T-helper 2 cell (primary cell): Measurements from ENCODE around the gene RIPOR3.
"Not testable (repeated sequence)": the region's sequence is repeated elsewhere in the genome, so short reads cannot be mapped to it uniquely, and the experiment has no call there.

Source experiments
- DNase-seq, 5 experiments: peaks; one replicate each; pipeline versions ENCODE4 v3.0.0 to v3.0.0-alpha.2; 2012 to 2022

Gene RIPOR3

DNA sequence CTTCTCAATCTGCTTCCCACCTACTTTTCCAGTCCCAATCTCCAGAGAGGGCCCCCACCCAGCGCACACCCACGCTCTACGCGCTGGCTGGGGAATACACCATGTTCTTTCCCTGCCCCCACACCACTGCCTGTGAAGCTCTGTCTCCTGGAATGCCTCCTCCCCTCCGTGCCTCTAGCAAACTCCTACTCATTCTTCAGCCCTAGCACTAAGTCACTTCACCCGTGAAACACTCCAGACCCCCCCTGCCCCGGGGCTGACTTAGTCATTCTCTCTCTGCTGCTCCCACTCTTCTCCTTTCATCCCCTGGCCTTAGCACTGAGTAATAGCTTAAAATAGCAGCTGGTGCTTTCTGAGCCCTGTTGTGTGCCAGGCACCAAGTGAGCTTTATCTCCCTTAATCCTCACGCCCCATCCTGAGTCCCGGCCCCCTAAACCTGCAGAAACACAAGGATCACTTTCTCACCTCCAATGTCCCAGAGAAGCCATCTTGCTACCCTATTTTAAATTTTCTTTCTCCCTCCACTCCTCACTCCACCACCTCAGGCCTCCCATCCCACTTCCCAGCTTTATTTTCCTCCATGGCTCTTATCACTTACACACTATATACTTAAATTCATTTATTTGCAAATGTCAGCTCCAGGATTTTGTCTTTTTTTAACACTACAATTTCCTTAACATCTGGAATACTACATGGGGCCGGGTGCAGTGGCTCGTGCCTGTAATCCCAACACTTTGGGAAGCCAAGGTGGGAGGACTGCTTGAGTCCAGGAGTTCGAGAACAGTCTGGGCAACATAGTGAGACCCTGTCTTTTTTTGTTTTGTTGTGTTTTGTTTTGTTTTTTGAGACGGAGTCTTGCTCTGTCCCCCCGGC, 33.7 kb upstream of the RIPOR3 start:
- DNase-seq = peak in 1 of 5 experiments; percentile 77

DNA sequence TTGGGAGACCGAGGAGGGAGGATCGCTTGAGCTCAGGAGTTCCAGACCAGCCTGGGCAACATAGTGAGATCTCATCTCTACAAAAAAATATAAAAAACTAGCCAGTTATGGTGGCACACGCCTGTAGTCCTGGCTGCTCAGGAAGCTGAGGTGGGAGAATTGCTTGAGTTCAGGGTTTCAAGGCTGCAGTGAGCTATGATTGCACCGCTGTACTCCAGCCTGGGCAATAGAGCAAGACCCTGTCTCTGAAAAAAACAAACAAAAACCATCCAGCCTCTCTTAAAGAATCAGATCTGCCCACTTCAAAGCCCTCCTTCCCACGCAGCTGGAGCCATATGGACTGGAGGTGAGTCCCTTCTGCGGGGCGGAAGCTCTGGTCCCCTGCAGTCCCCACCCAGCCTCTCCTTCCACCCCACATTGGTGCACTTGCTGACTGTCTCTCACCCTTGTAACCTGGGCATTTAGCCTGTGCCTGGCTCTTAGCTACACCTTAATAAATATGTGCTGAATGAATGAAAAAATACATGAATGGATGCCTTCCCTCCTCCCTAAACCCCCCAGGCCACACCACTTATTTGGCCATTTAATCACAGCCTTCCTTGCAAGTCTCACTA, 32.9 kb upstream of the RIPOR3 start:
- DNase-seq = no peak

GRCh38 chr20:50723672-50724071, 32.3 kb upstream of the RIPOR3 start:
- DNase-seq = no peak

- no peak for DNase-seq
These were observed 31.2 kb upstream of the RIPOR3 start for GRCh38 chr20:50722424-50723155.

- DNase-seq = no peak
These were observed 30.5 kb upstream of the RIPOR3 start for GRCh38 chr20:50721881-50722281.

GRCh38 chr20:50720582-50720981, 29.2 kb upstream of the RIPOR3 start:
- DNase-seq = no peak

DNA sequence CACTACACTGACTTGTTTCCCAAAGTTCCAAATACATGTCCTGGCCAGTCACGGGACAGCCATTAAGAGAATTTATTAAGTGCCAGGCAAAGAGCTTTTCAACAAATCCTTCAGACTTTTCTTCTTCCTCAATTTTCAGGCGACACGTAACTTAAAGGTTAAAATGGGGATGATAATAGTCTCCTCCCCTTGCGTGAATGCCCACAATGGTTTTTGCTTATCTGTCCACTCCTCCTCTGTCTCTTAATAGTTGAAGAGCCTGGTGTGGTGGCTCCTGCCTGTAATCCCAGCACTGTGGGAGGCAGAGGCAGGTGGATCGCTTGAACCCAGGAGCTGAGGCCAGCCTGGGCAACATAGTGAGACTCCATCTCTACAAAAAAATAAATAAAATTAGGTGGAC, 28.7 kb upstream of the RIPOR3 start:
- DNase-seq = no peak

GRCh38 chr20:50719328-50719727, 28.0 kb upstream of the RIPOR3 start:
- DNase-seq = no peak

GRCh38 chr20:50717974-50718761, 26.8 kb upstream of the RIPOR3 start:
- no peak for DNase-seq

DNA sequence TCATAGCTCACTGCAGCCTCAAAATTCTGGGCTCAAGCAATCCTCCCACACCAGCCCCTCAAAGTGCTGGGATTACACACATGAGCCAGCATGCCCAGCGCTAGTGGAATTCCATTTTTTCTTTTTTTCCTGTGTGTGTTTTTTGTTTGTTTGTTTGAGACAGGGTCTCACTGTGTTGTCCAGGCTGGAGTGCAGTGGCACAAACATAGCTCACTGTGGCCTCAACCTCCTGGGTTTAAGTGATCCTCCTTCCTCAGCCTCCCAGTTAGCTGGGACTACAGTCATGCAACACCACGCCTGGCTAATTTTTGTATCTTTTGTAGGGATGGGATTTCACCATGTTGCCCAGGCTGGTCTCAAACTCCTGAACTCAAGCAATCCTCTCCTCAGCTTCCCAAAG, 26.0 kb upstream of the RIPOR3 start:
- DNase-seq = no peak

- DNase-seq = no peak
These were observed 25.2 kb upstream of the RIPOR3 start for GRCh38 chr20:50716518-50716917.

DNA sequence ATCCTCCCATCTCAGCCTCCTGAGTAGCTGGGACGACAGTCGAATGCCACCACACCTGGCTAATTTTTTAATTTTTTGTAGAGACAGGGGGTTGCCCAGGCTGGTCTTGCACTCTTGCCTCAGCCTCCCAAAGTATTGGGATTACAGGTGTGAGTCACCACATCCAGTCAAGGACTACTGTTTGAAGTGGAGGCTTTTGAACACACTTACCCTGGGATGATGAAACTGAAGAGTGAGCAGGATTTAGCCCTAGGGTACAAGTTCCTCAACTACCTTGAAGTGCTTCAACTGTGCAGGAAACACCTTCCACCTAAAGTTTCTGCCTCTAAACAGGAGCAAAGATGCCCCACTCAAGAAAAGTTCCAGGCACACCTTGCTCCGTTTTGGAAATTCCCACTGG, 24.4 kb upstream of the RIPOR3 start:
- no peak for DNase-seq

DNA sequence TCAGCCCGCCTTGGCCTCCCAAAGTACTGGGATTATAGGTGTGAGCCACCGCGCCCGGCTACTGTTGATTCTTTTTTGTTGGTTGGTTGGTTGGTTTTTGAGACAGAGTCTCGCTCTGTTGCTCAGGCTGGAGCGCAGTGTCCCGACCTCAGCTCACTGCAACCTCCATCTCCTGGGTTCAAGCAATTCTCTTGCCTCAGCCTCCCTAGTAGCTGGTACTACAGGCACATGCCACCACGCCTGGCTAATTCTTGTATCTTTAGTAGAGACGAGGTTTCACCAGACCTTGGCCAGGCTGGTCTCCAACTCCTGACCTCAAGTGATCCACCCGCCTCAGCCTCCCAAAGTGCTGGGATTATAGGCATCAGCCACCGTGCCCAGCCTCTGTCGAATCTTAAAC, 23.1 kb upstream of the RIPOR3 start:
- not testable (repeated sequence) for DNase-seq

- DNase-seq = no peak
These were observed 22.3 kb upstream of the RIPOR3 start for GRCh38 chr20:50713657-50714101.

GRCh38 chr20:50712771-50713656, 21.7 kb upstream of the RIPOR3 start:
- DNase-seq = no peak

DNA sequence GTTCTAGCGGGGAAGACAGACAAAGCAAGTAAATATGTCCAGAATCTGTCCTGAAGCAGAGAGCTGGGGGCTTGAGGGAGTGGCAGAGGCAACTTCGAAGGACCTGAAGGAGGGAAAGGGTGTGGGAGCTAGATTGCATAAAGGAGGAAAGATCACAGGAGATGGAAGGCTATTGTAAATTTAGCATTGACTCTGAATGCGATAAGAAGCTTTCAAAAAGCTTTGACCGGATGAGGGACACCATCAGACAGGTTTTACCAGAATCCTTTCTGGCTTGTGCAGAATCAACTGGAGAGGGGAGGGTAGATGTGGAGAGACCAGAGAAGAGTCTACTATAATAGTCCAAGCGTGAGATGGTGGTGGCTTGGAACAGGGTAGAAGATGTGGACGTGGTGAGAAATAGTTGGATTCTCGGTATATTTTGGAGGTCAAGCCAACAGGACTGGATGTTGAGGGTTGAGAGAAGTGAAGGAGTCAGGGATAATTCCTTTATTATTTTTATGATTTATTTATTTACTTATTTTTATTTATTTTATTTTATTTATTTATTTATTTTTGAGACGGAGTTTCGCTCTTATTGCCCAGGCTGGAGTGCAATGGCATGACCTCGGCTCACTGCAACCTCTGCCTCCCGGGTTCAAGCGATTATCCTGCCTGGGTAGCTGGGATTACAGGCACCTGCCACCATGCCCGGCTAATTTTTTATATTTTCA, 19.9 kb upstream of the RIPOR3 start:
- no peak for DNase-seq

DNA sequence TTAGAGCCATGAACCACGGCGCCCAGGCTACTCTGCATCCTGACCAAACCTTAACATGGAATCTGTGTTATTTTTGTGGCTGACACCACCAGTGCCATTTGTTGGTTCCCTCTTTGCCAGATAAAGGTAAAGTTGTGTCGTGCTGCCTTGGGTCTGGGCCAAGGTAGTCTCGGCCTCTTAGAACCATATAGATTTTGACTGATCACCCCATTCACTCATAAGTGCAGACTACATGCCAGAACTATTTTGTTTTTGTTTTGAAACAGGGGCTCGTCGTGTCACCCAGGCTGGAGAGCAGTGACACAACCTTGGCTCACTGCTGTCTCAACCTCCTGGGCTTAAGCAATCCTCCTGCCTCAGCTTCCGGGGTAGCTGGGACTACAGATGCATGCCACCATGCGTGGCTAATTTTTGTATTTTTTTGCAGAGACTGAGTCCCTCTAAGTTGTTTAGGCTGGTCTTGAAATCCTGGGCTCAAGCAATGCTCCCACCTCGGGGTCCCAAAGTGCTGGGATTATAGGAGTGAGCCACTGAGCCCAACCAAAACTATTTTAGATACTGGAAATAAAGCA, 19.2 kb upstream of the RIPOR3 start:
- DNase-seq = no peak

DNA sequence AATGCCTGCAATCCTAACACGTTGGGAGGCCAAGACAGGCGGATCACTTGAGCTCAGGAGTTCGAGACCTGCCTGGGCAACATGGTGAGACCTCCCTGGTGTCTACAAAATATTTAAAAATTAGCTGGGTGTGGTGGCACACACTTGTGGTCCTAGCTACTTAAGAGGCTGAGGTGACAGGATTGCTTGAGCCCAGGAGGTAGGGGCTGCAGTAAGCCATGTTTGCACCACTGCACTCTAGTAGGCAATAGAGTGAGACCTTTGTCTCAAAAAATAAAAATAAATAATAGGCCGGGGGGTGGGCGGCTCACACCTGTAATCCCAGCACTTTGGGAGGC, 18.3 kb upstream of the RIPOR3 start:
- DNase-seq = no peak

DNA sequence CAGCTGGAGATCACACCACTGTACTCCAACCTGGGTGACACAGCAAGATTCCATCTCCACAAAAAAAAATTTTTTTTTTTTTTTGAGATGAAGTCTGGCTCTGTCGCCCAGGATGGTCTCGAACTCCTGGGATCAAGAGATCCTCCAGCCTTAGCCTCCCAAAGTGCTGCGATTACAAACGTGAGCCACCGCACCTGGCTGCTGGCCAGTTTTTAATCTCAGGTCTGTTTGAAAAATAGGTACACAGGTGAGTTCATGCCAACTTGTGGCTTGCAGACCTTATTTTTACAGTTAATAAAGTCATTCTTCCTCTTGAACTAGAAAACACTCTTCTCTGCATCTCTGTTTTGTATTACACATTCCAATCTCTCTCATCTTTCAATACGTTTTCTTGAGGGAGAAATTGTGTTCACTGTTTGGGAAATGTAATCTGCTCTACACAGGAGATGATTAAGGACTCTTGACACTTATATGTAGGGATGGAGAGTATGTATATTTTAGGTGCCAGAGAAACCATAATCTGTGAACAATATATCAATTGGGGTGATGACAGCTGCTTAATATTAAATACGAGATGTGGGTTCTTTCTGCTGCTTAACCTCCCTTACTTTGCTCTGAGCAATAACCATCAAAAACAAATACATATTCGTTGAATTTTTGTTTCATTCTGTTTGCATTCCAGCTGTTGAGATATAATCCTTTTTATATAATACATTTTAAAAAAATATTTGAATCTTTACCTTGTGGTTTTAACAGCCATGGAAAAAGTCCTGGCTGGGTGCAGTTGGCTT, 17.7 kb upstream of the RIPOR3 start:
- DNase-seq = no peak

DNA sequence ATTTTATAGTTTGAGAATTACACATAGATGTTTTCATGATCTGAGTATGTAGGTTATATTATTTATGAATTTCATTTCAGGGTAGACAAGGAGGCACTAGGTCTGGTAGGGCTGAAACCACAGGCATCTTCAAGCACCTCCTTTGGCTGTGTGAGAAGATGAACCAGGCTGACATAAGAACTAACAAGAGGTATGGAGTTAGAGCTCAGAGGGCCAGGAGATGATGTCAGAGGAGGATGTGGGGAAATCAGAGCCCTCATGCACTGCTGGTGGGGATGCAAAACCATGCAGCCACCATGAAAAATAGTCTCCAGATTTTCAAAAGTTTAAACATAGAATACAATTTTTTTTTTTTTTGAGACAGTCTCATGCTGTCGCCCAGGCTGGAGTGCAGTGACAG, 13.6 kb upstream of the RIPOR3 start:
- peak in 1 of 5 experiments; percentile 19 for DNase-seq
